HG03135 (cell line): Measurements from ENCODE around the gene REL.
A peak's percentile ranks its signal among the peaks of the same experiment; 100 is the strongest.
"Not testable (repeated sequence)": the region's sequence is repeated elsewhere in the genome, so short reads cannot be mapped to it uniquely, and the experiment has no call there.

Experiments
- ATAC-seq: cut with Tn5 transposase; IDR thresholded peaks from one replicate; pipeline ENCODE4 v1.9.1; 2021; ENCODE audit warnings: mild to moderate bottlenecking, moderate library complexity; ENCODE audit not compliant: unreplicated experiment

Gene REL

DNA sequence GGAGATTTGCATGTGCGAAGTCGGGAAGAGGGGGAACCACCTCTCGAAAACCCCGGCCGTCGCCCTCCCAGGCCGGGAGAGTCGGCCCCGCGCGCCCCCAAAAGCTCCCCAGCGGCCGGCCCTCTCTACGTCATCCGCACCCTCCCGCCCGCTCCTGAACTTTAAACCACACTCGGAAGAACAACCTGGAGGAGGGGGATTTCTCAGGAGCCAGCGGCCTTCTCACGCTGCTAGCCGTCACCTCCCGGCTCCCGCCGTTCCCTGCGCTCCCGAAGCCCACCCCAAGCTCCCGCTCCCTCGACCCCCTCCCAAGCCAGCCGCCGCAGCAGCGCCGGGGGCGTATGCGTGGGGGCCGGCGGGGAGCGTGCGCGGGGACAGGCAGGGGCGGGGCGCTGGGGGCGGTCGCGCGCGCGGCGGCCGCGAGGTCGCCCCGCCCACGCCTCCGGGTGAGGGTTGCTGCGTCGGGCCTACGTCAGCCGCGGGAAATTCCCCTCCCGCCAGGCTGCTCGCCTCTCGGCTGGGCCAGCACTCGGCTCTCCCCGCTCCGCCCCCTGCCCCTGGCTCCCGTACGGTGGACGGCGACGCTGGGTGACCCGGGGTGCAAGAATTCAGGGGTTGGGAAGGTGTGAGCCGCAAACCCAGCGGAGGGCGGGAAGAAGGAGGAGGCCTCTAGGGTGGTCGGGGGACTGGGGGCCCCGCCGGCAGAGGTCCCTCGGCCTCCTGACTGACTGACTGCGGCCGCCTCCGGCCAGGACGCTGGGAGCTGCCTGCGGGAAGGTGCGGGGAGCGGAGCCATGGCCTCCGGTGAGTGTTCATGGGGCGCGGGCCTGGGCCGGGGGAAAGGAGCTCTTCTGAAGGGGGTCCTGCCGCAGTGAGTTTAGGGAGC lies at the start of gene REL:
REL (plus strand) TSS at position 528 of the 886 bp plus-strand sequence; CDS start at position 795, 267 bp downstream.
- peak; percentile 77 for ATAC-seq

DNA sequence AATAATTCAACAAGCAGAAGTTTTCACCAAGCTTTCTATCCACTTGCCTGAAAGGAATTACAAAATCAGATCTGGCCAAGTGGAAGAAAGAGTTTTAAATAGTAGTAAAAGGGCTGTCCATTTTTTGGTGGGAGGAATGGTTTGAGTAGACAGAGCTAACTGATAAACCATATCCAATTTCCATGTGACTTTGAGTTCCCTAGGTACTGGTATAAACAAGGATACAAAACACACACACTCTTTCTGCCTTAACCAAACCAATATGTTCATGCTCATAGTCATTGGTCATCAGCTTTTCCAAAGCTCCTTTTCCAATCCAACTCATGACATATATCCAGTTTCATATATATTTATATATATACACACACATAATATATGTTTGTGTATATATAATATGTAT lies 49.5 kb upstream of the REL start:
- no peak for ATAC-seq

DNA sequence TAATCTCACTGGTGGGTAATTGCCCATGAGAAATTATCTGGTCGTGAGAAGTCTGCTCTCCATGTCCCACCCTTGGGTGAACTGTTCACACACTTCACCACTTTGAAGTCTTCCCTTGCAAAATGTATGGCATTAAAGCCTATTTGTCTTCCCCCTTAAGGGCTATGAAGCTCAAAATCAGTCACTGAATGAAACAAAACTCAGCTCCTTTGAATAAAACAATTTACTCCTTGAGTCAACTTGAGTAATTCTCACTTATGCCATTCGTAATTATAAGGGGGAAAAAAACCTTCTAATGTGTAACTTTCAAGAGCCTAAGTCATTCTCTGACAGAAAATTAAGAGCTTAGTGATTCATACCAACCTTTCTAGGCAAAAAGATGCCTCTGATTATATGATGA lies 48.8 kb upstream of the REL start:
- no peak for ATAC-seq

DNA sequence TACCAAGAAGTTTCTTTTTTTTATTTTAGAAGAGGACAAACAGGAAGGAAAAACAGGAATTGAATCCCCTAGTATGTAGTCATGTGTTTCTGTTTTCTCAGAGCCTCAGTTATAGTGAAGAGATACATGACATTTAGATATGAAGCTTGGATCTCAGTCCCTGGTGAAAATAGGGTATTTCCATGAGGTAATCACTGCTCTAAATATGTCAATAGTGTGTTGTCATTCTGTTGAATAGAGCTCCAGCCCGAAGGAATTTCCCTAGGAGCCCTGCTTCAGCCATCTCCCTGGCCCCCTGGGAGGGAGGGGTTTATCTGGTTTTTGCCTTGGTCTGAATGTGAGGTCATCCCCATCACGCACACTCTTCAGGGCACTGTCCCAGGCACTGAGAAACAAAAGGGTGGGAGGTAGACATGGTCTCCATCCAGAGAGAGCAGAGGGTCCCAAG lies 47.1 kb upstream of the REL start:
- no peak for ATAC-seq

DNA sequence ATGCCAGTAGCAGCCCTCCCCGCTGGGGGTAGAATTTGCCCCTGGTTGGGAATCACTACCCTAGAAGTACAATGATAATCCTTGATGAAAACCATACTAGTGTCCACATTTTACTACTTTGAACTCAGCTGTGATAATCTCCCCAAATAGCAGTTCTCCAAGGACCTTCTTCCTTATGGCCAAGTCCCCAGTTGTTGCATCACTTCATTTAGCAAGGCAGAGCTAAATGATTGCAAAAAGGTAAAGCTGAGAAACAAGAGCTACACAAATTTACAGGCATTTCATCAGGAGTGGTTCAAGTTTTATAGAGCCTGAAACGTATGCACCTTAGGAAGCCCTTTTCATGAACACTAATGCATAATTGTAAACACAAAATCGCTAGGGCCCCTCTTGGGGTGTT lies 44.9 kb upstream of the REL start:
- ATAC-seq = no peak

DNA sequence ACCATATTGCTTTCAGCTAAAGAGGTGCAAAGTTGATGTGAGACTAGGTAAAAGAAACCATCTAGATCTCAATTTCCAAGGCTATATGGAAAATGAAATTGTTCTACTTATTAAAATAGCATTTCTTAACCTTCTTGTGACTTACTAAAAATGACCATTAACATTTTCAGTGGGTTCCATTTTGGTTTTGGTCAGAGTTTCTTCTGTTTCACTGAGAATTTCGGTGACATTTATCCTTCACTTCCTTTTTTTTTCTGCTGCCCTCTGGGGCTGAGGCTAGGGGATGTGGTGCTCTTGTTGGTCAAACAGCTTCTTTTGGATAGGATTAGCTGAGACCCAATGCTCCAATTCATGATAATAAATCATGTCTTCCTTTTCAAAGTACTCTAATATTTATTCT lies 44.3 kb upstream of the REL start:
- no peak for ATAC-seq

DNA sequence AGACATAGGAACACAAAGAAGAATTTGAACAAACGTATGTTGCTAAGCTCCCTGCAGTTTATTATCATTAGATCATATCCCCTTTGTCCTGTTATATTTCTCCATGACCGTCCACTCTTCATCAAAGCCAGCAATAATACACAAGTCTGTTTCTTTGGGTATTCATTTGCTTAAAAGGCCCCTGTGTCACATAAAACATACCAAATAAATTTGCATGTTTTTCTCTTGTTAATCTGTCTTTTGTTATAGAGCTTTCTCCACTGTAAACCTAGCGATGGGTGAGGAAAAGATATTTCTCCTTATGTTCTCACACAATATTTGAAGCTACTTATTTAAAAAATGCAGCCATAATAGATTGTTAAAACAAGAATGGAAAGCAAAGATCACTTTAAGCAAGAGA lies 42.9 kb upstream of the REL start:
- no peak for ATAC-seq

DNA sequence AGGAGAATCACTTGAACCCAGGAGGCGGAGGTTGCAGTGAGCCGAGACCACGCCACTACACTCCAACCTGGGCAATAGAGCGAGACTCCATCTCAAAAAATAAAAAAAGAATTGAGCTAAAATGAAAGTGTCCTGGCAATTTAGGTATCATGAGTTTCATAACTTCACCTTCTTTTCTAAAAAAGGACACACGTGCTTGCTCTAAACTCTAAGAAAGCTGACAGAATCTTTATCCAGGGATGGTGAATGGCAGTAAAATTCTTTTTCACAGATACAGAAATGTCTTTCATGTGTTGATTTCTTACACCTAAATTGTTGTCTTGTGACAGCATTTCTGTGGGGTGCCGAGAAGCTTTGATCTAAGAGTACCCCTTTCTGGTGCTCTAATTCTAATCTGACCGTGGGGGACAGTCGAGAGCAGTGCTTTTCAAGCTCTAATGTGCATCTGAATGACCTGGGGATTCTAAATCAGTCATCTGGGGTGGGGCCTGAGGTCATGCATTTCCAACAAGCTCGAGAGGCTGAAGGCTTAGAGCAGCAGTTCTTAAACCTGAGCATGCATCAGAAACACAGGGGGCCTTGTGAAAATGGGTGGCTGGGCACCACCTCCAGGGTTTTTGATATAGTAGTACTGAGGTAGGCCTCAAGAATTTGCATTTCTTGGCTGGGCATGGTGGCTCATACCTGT lies 42.1 kb upstream of the REL start:
- ATAC-seq = peak; percentile 52

DNA sequence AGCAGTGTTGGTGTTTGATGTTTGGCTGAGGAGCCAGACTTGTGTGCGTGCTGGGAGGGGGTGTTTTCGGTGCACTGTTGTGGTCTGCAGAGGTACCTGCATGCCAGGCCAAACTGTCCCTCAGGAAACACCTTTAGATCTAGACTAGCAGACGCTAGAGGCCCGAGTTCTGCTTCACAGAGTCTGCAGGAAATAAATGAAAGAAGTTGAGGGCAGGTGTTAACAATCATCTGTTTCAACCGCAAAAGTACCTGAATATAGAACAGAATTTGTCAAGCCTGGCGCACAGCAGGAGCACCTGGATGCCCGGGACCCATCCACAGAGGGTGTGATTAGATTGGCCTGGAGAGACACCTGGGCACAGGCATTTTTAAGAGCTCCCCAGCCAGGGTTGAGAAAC lies 40.5 kb upstream of the REL start:
- ATAC-seq = peak; percentile 48

DNA sequence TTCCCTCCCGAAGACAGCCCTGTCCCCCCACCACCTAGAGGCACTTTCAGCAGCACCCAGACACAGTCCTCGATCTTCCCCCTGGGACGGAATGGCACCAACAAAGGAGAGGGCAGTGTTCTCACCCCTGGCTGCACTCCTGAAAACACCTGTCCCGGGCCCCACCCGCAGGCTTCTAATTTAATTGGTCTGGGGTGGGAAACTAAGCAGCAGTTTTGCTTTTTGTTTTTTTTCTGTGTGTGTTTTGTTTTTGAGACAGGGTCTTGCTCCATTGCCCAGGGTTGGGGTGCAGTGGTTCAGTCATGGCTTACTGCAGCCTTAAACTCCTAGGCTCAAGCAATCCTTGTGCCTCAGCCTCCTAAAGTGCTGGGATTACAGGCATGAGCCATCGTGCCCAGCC lies 38.4 kb upstream of the REL start:
- ATAC-seq = no peak

DNA sequence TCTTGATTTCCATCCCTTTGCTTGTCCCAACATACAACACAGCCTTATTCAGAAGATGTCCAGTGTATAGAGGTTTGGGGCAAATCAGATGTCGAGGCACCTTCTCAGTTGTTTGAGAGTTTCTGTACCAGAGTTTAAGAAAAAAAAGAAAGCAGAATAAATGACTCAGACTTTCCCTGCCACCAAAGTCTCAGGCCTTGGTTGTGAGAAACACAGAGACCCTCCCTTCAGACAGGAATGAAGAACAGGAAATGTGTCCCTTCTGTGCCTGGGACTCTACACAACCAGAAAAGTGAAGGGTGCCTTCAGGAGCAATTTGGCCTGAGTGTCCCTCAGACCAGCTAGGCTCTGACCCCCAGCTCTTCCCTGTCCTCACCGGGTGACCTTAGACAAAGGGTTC lies 37.3 kb upstream of the REL start:
- ATAC-seq = no peak

DNA sequence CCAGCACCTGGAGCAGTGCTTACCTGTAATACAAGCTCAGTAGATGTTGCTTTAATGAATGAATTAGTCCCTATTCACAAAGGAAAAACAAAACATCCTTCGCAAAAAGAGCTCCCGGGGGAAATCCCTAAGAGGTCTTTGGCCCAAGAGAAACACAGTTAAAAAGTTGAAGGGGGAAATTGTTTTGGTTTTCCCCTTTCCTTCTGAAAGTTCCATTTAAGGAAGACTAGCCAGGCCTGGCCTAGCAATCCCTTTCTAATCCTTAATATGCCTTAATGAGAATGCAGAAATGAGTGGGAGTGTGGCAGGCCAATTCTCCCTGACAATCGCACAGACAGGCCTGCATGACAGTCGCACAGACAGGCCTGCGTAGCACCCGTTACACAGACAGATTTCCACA lies 33.5 kb upstream of the REL start:
- ATAC-seq = no peak

DNA sequence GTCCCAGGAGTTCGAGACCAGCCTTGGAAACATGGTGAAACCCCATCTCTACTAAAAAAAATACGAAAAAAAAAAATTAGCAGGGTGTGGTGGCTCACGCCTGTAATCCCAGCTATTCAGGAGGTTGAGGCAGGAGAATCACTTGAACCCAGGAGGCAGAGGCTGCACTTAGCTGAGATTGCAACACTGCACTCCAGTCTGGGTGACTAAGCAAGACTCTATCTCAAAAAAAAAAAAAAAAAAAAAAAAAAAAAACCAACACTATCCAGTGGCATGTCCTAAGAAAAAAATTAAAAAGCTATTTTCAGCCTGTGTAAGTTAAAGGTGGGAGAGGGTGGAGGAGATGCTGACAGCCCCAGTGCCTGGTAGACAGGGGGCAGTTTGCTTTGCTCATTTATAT lies 32.2 kb upstream of the REL start:
- no peak for ATAC-seq

DNA sequence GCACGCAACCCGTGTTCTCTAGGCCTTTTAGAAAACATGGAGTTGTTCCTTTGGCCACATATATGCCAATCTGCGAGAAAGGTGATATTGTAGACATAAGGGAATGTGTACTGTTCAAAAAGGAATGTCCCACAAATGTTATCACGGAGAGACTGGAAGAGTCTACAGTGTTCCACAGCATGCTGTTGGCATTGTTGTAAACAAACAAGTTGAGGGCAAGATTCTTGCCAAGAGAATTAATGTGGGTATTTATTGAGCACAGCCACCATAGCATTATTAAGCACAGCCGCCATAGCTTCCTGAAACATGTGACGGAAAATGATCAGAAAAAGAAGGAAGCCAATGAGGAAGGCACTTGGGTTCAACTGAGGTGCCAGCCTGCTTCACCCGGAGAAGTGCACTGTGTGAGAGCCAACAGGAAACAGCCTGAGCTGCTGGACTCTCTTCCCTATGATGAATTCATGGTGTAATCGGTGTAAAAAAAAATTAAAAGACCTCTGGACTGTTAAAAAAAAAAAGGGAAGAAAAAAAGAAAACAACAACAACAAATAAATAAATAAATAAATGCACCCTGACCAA lies 29.0 kb upstream of the REL start:
- ATAC-seq = no peak

DNA sequence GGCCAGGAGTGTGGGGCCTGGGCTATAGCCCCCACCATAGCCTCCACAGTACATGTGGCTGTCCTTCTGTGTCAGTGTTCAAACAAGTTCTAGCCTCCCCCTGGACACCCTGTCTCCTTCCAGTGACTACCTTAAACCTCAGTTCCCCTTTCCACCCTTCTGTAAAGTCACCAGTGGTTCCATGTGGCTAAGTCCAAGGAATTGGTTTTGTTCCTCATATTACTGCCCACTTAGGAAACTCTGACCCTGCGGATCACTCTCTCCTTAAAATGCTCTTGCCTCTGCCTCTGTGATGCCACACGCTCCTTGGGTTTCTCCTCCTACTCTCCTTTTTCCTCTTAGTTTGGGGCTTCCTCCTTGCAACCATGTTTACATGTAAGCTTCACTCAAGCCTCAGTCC lies 27.8 kb upstream of the REL start:
- no peak for ATAC-seq

DNA sequence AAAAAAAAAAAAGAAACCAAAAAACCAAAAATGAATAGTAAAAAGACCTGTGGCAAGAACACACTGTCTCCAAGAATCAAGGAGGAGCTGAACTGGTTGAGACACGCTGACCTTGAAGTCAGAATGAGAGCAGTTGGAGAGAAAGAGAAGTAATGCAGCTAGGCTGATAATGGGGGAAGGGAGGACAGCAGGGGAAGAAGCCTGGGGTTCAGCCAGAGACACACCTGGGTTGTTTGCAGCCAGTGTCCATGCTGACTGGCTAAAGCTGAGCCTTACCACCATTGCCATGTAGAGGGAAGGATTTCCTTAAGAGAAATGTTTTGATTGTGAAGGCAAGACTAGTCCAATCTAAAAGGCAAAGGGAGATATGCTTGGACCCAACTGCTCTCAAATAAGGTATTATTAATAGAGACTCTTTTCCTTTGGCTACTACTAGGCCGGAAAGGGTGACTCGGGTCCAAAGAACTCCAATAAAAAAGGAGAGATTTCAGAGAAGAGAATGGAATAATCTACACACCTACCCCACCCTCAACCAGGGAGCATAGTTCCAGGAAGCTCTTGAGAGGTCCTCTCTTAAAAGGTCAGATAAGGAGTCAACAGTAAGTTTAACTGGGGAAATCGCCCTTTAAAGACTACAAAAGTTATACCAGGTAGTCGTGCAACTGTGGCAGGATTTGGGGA lies 25.2 kb upstream of the REL start:
- no peak for ATAC-seq

DNA sequence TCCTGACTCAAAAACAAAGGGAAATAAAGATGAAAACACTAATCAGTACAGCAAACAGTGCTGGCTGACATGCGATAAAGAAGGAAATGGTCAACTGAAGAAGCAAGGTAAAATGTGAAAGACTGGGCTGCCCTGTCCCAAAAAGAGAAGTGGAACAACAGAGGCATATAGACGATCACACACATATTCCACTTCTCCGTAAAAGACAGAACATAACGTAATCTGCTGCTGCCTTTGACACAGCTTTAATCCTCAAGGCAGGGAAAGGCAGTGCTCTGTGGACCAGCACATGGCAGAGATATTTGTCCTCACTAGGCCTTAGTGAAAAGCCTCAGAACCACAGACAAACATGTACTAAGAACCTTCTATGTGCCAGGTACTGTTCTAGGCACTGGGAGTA lies 24.3 kb upstream of the REL start:
- no peak for ATAC-seq

DNA sequence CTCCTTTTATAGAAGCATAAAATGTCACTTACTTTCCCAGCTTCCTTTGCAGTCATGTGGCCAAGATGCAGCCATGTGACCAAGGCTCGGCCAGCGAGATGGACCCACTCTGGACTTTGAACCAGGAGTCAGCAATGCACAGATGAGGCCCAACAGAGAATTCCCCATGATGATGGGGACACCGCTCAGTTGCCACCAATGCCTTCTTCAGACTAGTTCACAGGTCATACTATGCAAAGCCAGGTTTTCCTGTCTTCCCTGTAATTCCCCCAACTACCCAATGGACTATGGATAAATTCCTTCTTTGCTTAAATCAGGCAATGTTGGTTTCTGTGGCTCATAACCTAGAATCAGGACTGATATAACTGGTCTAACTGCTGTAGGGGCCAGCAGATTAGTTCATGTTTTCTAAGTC lies 22.5 kb upstream of the REL start:
- no peak for ATAC-seq

DNA sequence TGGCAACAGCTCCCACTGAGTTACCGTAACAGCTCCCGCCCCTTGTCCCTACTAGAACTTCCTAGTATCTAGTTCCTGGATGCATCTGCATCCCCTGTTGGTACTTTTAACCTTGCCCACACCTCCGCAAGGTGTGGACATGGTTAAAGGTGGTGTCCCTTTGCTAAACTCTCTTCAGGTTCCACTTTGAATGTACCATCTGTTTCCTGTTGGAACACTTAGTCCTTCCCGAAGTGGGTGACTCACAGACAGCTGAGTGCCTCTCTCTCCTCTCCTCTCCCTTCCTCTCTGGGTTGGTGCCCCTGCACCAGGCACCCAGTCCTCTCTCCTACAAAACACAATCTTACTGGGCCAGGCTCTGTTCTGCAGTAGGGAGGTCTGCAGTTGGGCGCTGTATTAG lies 19.6 kb upstream of the REL start:
- no peak for ATAC-seq

DNA sequence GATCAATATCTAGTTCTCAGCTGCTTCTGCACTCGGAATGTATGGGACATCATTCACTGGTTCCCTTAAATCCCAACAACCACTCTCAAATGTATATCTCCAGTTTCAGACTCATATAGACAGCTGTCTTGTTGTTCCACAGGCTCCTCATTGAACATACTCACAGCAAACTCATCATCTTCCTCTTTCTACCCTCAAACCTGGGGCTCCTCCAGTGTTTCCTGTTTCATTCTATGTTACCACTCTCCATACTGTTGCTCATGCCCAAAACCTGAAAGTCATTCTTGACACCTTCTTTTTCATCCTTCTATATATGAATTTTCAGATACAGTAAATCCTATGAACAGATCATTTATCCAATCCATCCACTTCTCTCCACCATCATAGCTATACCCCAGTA lies 18.7 kb upstream of the REL start:
- no peak for ATAC-seq

DNA sequence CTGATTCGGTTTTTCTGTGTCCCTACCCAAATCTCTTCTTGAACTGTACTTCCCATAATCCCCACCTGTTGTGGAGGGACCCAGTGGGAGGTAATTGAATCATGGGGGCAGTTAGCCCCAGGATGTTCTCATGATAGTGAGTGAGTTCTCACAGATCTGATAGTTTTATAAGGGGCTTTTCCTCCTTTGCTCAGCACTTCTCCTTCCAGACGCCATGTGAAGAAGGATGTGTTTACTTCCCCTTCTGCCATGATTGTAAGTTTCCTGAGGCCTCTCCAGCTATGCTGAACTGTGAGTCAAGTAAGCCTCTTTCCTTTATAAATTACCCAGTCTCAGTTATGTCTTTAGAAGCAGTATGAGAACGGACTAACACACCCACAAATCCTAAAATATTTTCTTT lies 16.0 kb upstream of the REL start:
- not testable (repeated sequence) for ATAC-seq
